GM12874 (cell line): Measurements from ENCODE around the gene PACSIN1.

ENCODE experiments used
- CTCF ChIP-seq: IDR thresholded peaks from 2 replicates; pipeline ENCODE4 v1.5.1; 2011; ENCODE audit warnings: low read depth, mild to moderate bottlenecking, control low read depth, low read length, moderate library complexity; ENCODE audit not compliant: insufficient read depth

The PACSIN1 gene

GRCh38 chr6:34564181-34564580 lies 98.3 kb downstream of the PACSIN1 start:
- TF ChIP-seq CTCF: no peak

GRCh38 chr6:34565722-34566137 lies 99.9 kb downstream of the PACSIN1 start:
- TF ChIP-seq CTCF: no peak

- no peak for TF ChIP-seq CTCF
Measured at GRCh38 chr6:34566830-34567546, 101.1 kb downstream of the PACSIN1 start.

GRCh38 chr6:34568341-34569201 lies 102.7 kb downstream of the PACSIN1 start:
- no peak for TF ChIP-seq CTCF

- no peak for TF ChIP-seq CTCF
Measured at GRCh38 chr6:34569361-34569973, 103.6 kb downstream of the PACSIN1 start.

- TF ChIP-seq CTCF: no peak
Measured at GRCh38 chr6:34570066-34570833, 104.4 kb downstream of the PACSIN1 start.

GRCh38 chr6:34571388-34571787 lies 105.5 kb downstream of the PACSIN1 start:
- TF ChIP-seq CTCF: no peak
